HEK293 (cell line): ENCODE measurements around the gene HDAC1.

Experiments
- EGR2 ChIP-seq: fragments of 450-650 bp; formaldehyde crosslinking; IDR thresholded peaks from 2 replicates; pipeline ENCODE4 v1.5.1; 2016; ENCODE audit warnings: low read depth, missing biosample characterization, missing genetic modification characterization
- GLI2 ChIP-seq: fragments of 450-650 bp; formaldehyde crosslinking; IDR thresholded peaks from 2 replicates; pipeline ENCODE4; 2017; ENCODE audit warnings: missing biosample characterization, missing genetic modification characterization, low read depth, borderline replicate concordance
- GLI4 ChIP-seq: fragments of 450-650 bp; formaldehyde crosslinking; IDR thresholded peaks from 2 replicates; pipeline ENCODE4 v1.5.1; 2016; ENCODE audit warnings: missing biosample characterization, missing genetic modification characterization
- IKZF3 ChIP-seq: fragments of 450-650 bp; IDR thresholded peaks from 2 replicates; pipeline ENCODE4 v1.5.0; 2018; ENCODE audit warnings: missing biosample characterization, mild to moderate bottlenecking, missing genetic modification characterization, moderate library complexity
- OVOL3 ChIP-seq: fragments of 450-650 bp; formaldehyde crosslinking; IDR thresholded peaks from 2 replicates; pipeline ENCODE4 v1.5.1; 2016; ENCODE audit warnings: missing biosample characterization, missing genetic modification characterization
- RBAK ChIP-seq: fragments of 450-650 bp; formaldehyde crosslinking; IDR thresholded peaks from 2 replicates; pipeline ENCODE4 v1.5.1; 2016; ENCODE audit warnings: missing biosample characterization, missing genetic modification characterization
- SCRT1 ChIP-seq: fragments of 450-650 bp; formaldehyde crosslinking; IDR thresholded peaks from 2 replicates; pipeline ENCODE4 v1.5.1; 2016; ENCODE audit warnings: missing biosample characterization, missing genetic modification characterization, borderline replicate concordance
- ZBTB10 ChIP-seq: fragments of 450-650 bp; formaldehyde crosslinking; IDR thresholded peaks from 2 replicates; pipeline ENCODE4 v1.5.1; 2016; ENCODE audit warnings: missing biosample characterization, missing genetic modification characterization
- ZBTB11 ChIP-seq: fragments of 450-650 bp; formaldehyde crosslinking; conservative IDR thresholded peaks from 2 replicates; pipeline ENCODE4 v1.5.1; 2016; ENCODE audit warnings: low read depth, missing biosample characterization, missing genetic modification characterization
- ZBTB48 ChIP-seq: fragments of 450-650 bp; formaldehyde crosslinking; IDR thresholded peaks from 2 replicates; pipeline ENCODE4 v1.5.1; 2016; ENCODE audit warnings: missing biosample characterization, missing genetic modification characterization
- ZBTB49 ChIP-seq: fragments of 450-650 bp; formaldehyde crosslinking; IDR thresholded peaks from 2 replicates; pipeline ENCODE4 v1.5.1; 2016; ENCODE audit warnings: missing biosample characterization, missing genetic modification characterization, low read depth
- ZBTB6 ChIP-seq: fragments of 450-650 bp; formaldehyde crosslinking; IDR thresholded peaks from 2 replicates; pipeline ENCODE4 v1.5.1; 2017; ENCODE audit warnings: missing biosample characterization, missing genetic modification characterization
- ZNF175 ChIP-seq: fragments of 450-650 bp; formaldehyde crosslinking; IDR thresholded peaks from 2 replicates; pipeline ENCODE4 v1.5.1; 2016; ENCODE audit warnings: missing biosample characterization, missing genetic modification characterization
- ZNF18 ChIP-seq: fragments of 450-650 bp; formaldehyde crosslinking; IDR thresholded peaks from 2 replicates; pipeline ENCODE4 v1.5.1; 2016; ENCODE audit warnings: missing biosample characterization, missing genetic modification characterization
- ZNF239 ChIP-seq: fragments of 450-650 bp; formaldehyde crosslinking; IDR thresholded peaks from 2 replicates; pipeline ENCODE4 v1.5.1; 2016; ENCODE audit warnings: missing biosample characterization, missing genetic modification characterization
- ZNF335 ChIP-seq: fragments of 450-650 bp; formaldehyde crosslinking; conservative IDR thresholded peaks from 2 replicates; pipeline ENCODE4 v1.5.1; 2016; ENCODE audit warnings: missing biosample characterization, missing genetic modification characterization
- ZNF341 ChIP-seq: fragments of 450-650 bp; formaldehyde crosslinking; IDR thresholded peaks from 2 replicates; pipeline ENCODE4; 2016; ENCODE audit warnings: low read depth, missing biosample characterization, missing genetic modification characterization
- ZNF366 ChIP-seq: fragments of 450-650 bp; formaldehyde crosslinking; conservative IDR thresholded peaks from 2 replicates; pipeline ENCODE4 v1.5.1; 2016; ENCODE audit warnings: missing biosample characterization, missing genetic modification characterization
- ZNF394 ChIP-seq: fragments of 450-650 bp; formaldehyde crosslinking; IDR thresholded peaks from 2 replicates; pipeline ENCODE4 v1.5.1; 2016; ENCODE audit warnings: missing biosample characterization, missing genetic modification characterization, mild to moderate bottlenecking, moderate library complexity, borderline replicate concordance
- ZNF426 ChIP-seq: fragments of 450-650 bp; formaldehyde crosslinking; IDR thresholded peaks from 2 replicates; pipeline ENCODE4 v1.5.1; 2017; ENCODE audit warnings: missing biosample characterization, missing genetic modification characterization, mild to moderate bottlenecking, inconsistent platforms, moderate library complexity
- ZNF510 ChIP-seq: fragments of 450-650 bp; formaldehyde crosslinking; IDR thresholded peaks from 2 replicates; pipeline ENCODE4 v1.5.1; 2018; ENCODE audit warnings: mild to moderate bottlenecking, missing genetic modification characterization, missing biosample characterization; ENCODE audit not compliant: insufficient replicate concordance
- ZNF558 ChIP-seq: fragments of 450-650 bp; formaldehyde crosslinking; IDR thresholded peaks from 2 replicates; pipeline ENCODE4 v1.5.1; 2016; ENCODE audit warnings: missing biosample characterization, missing genetic modification characterization
- ZNF701 ChIP-seq: fragments of 450-650 bp; formaldehyde crosslinking; IDR thresholded peaks from 2 replicates; pipeline ENCODE4 v1.5.1; 2016; ENCODE audit warnings: missing biosample characterization, missing genetic modification characterization
- ZNF704 ChIP-seq: fragments of 450-650 bp; formaldehyde crosslinking; IDR thresholded peaks from 2 replicates; pipeline ENCODE4 v1.5.1; 2016; ENCODE audit warnings: missing biosample characterization, missing genetic modification characterization
- ZNF707 ChIP-seq: fragments of 450-650 bp; formaldehyde crosslinking; IDR thresholded peaks from 2 replicates; pipeline ENCODE4 v1.5.1; 2016; ENCODE audit warnings: missing biosample characterization, missing genetic modification characterization
- ZNF792 ChIP-seq: fragments of 450-650 bp; formaldehyde crosslinking; IDR thresholded peaks from 2 replicates; pipeline ENCODE4 v1.5.1; 2016; ENCODE audit warnings: missing biosample characterization, missing genetic modification characterization

HDAC1 gene

GRCh38 chr1:32291708-32292538 lies at the start of gene HDAC1 (continued):
- peak; percentile 82 for TF ChIP-seq ZBTB11 (tag by site-specific recombination)
- no peak for TF ChIP-seq GLI2
- no peak for TF ChIP-seq ZNF704 (tag by site-specific recombination)
- TF ChIP-seq ZNF394 = peak; percentile 58; the same call in 1 of the 2 replicates
- no peak for TF ChIP-seq ZNF426 (tag by site-specific recombination)
- TF ChIP-seq ZNF558 (tag by site-specific recombination) = 0 out of 2 replicates have a peak, but pooled peaks have one; percentile 16
- peak; percentile 47; the same call in 1 of the 2 replicates for TF ChIP-seq ZNF366 (tag by site-specific recombination)
- peak; percentile 68 for TF ChIP-seq ZNF341 (tag by site-specific recombination)
- peak; percentile 54; the same call in 1 of the 2 replicates for TF ChIP-seq ZNF18 (tag by site-specific recombination)
- peak; percentile 77 for TF ChIP-seq ZNF335 (tag by site-specific recombination)
- no peak for TF ChIP-seq ZNF175 (tag by site-specific recombination)
- no peak for TF ChIP-seq SCRT1
- TF ChIP-seq ZNF510 (tag by site-specific recombination) = no peak
- TF ChIP-seq ZBTB49 (tag by site-specific recombination) = no peak
- TF ChIP-seq OVOL3 (tag by site-specific recombination) = peak; percentile 80; the same call in 1 of the 2 replicates
- TF ChIP-seq ZNF239 = peak; percentile 76; the same call in 1 of the 2 replicates
- TF ChIP-seq ZBTB6 (tag by site-specific recombination) = peak; percentile 91; the same call in 1 of the 2 replicates
- peak; percentile 84 for TF ChIP-seq ZBTB48 (tag by site-specific recombination)
- 0 out of 2 replicates have a peak, but pooled peaks have one; percentile 62 for TF ChIP-seq RBAK
- peak; percentile 67 for TF ChIP-seq EGR2 (tag by site-specific recombination)
- 0 out of 2 replicates have a peak, but pooled peaks have one; percentile 50 for TF ChIP-seq ZNF707 (tag by site-specific recombination)
- TF ChIP-seq ZNF792 = peak; percentile 95
- peak; percentile 80 for TF ChIP-seq ZBTB10 (tag by site-specific recombination)
- TF ChIP-seq GLI4 = peak; percentile 100
- TF ChIP-seq ZNF701 (tag by site-specific recombination) = no peak
- TF ChIP-seq IKZF3 = no peak
